BJ (cell line): Measurements from ENCODE around the gene MAML3. TPM values are rescaled to one million over a fixed set of nuclear protein-coding genes. Genes with fewer than 3 reads are reported as not detected.

ENCODE experiments used
- CTCF ChIA-PET: fragments of 350-600 bp; formaldehyde crosslinking; extraction: SDS; loops from one replicate; lab custom pipeline; 2021; ENCODE audit warnings: antibody characterized with exemption, inconsistent platforms; lab: Yijun Ruan, JAX
- POLR2A ChIA-PET: fragments of 300-600 bp; sonication (Branson Sonifier 250); formaldehyde crosslinking; extraction: SDS; loops from one replicate; lab custom pipeline; 2021; ENCODE audit warnings: antibody characterized with exemption; lab: Charles Lee
- DNase-seq: peaks from one replicate; pipeline ENCODE4 v3.0.0-alpha.2; 2011; ENCODE audit warnings: low read depth
- H3K27me3 ChIP-seq: 2 replicates; pipeline ENCODE4 v1.6.0; 2011; ENCODE audit warnings: low read length; ENCODE audit not compliant: control insufficient read depth, insufficient read depth
- H3K36me3 ChIP-seq: 2 replicates; pipeline ENCODE4 v1.5.1; 2011; ENCODE audit warnings: low read length; ENCODE audit not compliant: control insufficient read depth, insufficient read depth
- H3K4me3 ChIP-seq: 2 replicates; pipeline ENCODE4 v1.5.1; 2011; ENCODE audit warnings: low read depth, mild to moderate bottlenecking, control low read depth, low read length
- polyA plus RNA-seq: library from polyadenylated mRNA; depleted of rRNA; stranded (reverse); fragments of >200 nt; gene quantifications from 2 replicates; pipeline ENCODE4 v1.2.3, GENCODE V29; 2011
- TF ChIP-seq, protein P1 (sequence below): IDR thresholded peaks from 2 replicates; pipeline ENCODE4 v1.5.1; 2011; ENCODE audit warnings: low read depth, mild to moderate bottlenecking, control low read depth, inconsistent platforms, low read length, moderate library complexity; ENCODE audit not compliant: insufficient read depth

Gene MAML3
- polyA plus RNA-seq, 1 experiment: 1.6 TPM

DNA sequence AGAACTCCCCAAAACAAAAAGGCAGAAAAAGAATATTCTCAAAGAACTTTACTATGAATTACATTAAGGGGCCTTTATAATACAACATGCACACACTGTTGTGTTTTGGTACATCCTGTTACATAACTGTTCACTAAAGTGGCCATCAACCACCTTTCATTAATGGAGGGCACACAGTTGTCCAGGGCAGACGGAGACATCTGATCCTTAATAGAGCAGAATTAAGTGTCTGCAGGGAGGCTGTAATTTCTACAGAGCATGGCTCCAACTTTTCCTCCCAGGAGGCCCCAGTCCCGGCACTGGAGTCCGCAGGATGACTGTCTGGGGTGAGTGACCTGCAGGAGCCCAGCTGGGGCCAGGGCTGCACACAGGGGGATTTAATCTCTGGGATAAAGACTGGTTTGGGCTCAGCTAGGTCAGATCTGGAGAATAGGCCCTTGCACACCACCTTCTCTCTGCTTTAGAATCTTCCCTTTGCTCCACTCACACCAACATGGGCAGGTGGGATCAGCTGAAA is 233.4 kb downstream of the MAML3 start:
- TF ChIP-seq, protein P1, sequence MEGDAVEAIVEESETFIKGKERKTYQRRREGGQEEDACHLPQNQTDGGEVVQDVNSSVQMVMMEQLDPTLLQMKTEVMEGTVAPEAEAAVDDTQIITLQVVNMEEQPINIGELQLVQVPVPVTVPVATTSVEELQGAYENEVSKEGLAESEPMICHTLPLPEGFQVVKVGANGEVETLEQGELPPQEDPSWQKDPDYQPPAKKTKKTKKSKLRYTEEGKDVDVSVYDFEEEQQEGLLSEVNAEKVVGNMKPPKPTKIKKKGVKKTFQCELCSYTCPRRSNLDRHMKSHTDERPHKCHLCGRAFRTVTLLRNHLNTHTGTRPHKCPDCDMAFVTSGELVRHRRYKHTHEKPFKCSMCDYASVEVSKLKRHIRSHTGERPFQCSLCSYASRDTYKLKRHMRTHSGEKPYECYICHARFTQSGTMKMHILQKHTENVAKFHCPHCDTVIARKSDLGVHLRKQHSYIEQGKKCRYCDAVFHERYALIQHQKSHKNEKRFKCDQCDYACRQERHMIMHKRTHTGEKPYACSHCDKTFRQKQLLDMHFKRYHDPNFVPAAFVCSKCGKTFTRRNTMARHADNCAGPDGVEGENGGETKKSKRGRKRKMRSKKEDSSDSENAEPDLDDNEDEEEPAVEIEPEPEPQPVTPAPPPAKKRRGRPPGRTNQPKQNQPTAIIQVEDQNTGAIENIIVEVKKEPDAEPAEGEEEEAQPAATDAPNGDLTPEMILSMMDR: no peak
- Histone ChIP-seq H3K4me3 (no peak overlapping the region), H3K36me3 (no peaks in the 10 kb centered on the region), H3K27me3 (no peaks in the 10 kb centered on the region; the same call in none of the 2 replicates)
- CTCF ChIA-PET: no interaction called here
- no peak for DNase-seq
- POLR2A ChIA-PET: no interaction called here

DNA sequence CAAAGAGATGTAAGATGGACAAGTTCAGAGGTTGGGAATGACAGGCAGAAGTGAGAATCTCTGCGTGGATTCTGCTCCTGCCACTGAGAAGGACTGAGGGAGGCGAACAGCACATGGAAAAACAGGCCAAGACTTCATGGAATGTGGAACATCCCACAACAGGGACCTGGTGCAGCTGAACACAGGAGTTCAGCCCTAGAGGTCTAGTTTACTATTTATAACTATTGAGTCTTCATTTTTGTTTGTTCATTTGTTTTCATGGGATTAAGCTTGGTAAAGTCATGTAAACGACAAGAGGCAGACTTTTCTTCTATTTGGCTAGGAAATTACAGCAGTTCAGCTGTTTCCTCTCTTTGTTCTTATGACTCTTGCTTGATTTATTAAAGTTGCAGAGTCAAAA is 234.5 kb downstream of the MAML3 start:
- TF ChIP-seq, protein P1: no peak
- H3K4me3 ChIP-seq: no peak overlapping the region
- CTCF ChIA-PET: interaction anchor here (1.0 kb wide), 1 partner anchor 9 kb away, joined by 3 read pairs; no protein-coding TSS in a partner anchor
- peak; percentile 25 for DNase-seq
- no peaks in the 10 kb centered on the region; the same call in none of the 2 replicates for H3K27me3 ChIP-seq
- POLR2A ChIA-PET: interaction anchor here (1.1 kb wide), 1 partner anchor 27 kb away, joined by 3 read pairs; no protein-coding TSS in a partner anchor
- no peaks in the 10 kb centered on the region for H3K36me3 ChIP-seq

DNA sequence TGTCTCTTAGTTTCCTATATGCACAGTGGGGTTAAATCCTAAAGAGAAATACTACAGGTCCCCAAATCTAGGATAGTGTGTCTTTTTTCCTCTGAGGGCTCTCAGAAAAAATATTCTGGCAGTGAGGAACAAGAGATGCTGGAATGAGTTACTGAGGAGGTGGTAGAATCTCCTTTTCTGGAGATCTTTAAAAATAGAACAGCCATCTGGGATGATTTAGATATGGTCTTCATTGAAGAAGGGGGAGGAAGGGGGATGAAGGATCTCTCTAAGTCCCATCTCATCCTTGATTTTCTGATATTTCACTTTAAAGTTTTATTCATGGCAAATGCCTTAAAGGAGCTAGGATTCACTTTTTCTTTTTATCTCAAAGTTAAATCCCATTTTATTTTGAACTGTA is 235.0 kb downstream of the MAML3 start:
- DNase-seq: peak; percentile 31
- ChIA-PET POLR2A (interaction anchor here (1.1 kb wide), 1 partner anchor 28 kb away, joined by 3 read pairs; no protein-coding TSS in a partner anchor), CTCF (interaction anchor here (1.0 kb wide), 1 partner anchor 9 kb away, joined by 3 read pairs; no protein-coding TSS in a partner anchor)
- Histone ChIP-seq H3K4me3 (no peak overlapping the region), H3K27me3 (no peaks in the 10 kb centered on the region; the same call in none of the 2 replicates), H3K36me3 (no peaks in the 10 kb centered on the region)
- TF ChIP-seq, protein P1: no peak

DNA sequence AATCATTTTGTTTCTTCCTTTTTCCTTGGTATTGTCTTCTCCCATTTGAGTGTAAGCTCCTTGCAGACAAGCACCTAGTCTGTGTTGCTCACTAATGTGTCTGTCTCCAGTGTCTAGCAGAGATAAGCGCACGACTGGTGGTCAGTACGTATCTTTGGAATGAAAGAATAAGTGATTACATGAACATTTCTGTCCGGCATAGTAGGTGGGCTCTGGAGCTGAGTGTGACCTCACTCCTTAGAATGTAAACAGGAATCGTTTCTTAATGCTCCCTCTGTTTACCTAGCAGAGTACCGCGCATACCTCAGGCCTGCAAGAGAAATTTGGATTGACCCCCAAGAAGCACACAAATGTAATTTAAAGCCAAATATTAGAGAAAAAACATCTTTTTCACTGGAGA is 235.4 kb downstream of the MAML3 start:
- CTCF ChIA-PET: interaction anchor here (1.0 to 1.3 kb wide), 2 partner anchors 9 kb away, joined by 3 read pairs; no protein-coding TSS in a partner anchor
- TF ChIP-seq, protein P1: no peak
- no peak for DNase-seq
- Histone ChIP-seq H3K36me3 (no peaks in the 10 kb centered on the region), H3K27me3 (no peaks in the 10 kb centered on the region; the same call in none of the 2 replicates), H3K4me3 (no peak overlapping the region)
- POLR2A ChIA-PET: no interaction called here

DNA sequence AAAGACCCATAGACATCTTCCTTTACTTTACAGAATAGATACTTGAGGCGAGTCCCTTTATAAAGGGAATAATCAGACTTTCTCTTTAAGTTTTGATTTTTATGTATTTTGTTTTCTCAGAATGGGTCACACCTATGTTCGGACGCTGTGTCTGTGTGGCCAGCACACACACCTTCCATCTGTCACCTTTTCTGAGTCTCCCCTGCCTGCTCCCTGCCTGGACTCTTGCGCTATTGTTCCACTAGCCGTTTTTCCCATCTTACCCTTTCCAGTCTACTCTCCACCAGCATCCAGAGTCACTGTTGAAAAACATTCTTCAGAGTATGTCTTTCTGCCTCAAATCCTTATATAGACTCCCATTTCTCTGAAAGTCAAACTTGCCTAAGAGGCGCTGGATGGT is 236.1 kb downstream of the MAML3 start:
- Histone ChIP-seq H3K27me3 (no peaks in the 10 kb centered on the region; the same call in none of the 2 replicates), H3K36me3 (no peaks in the 10 kb centered on the region), H3K4me3 (no peak overlapping the region)
- DNase-seq: no peak
- CTCF ChIA-PET: interaction anchor here (1.3 kb wide), 1 partner anchor 10 kb away, joined by 3 read pairs; no protein-coding TSS in a partner anchor
- POLR2A ChIA-PET: no interaction called here
- TF ChIP-seq, protein P1: no peak
